Measurements from ENCODE around the gene BMP15. TPM values are rescaled to one million over a fixed set of nuclear protein-coding genes. Genes with fewer than 3 reads are reported as not detected.

BMP15 gene
- total and polyA plus RNA-seq, 3 experiments from 2014 or later, result not detected

GRCh38 chrX:50942471-50942870 lies 31.9 kb downstream of the BMP15 start:
- no peaks in the 10 kb centered on the region for H3K9me3 Mint-ChIP-seq
- CTCF ChIA-PET, result no interaction called here
- POLR2A ChIA-PET, result no interaction called here
- Histone ChIP-seq H3K4me1 (ENCODE audit: insufficient read depth, low read length) (no peaks in the 10 kb centered on the region), H3K4me3 (ENCODE audit: low read length) (no peak overlapping the region), H3K27ac (ENCODE audit: low read depth, low read length) (no peak overlapping the region), H3K9me3 (ENCODE audit: low read length) (no peaks in the 10 kb centered on the region), H3K27me3 (ENCODE audit: insufficient read depth, low read length, poor library complexity, severe bottlenecking) (no peaks in the 10 kb centered on the region), H3K36me3 (ENCODE audit: insufficient read depth, low read length) (no peaks in the 10 kb centered on the region)
- DNase-seq, result no peak
- H3K27me3 Mint-ChIP-seq, result peaks cover 7 to 11% of the 10 kb centered on the region in 2 donors
- H3K4me1 Mint-ChIP-seq, result no peaks in the 10 kb centered on the region
- no peak overlapping the region for H3K4me3 Mint-ChIP-seq
- H3K27ac Mint-ChIP-seq, result no peak overlapping the region
- H3K36me3 Mint-ChIP-seq, result no peaks in the 10 kb centered on the region

DNA sequence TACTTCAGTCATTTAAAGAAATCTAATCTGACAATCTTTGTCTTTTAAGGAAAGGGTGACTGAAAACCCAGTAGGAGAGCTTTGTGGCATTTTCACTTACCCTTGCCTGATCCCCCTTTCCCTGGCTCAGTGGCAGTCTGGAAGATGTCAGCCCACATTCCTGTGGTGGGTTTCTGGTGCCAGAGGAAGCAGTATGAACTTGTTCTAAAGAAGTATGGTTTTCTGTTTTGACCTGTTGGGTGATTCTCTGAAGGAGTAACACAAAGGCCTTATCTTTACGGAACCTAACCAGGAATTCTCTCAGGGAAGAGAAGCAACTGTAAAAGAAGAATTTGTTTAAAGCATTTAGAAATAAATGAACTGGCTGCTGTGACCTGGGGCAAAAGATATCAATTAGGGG lies 41.9 kb downstream of the BMP15 start:
- H3K9me3 Mint-ChIP-seq, result peaks cover 0 to 4% (median 2%) of the 10 kb centered on the region in 5 donors
- Histone ChIP-seq H3K36me3 (ENCODE audit: insufficient read depth, low read length) (no peaks in the 10 kb centered on the region), H3K9me3 (ENCODE audit: low read length) (no peaks in the 10 kb centered on the region), H3K27ac (ENCODE audit: low read depth, low read length) (no peak overlapping the region), H3K4me3 (ENCODE audit: low read length) (no peak overlapping the region), H3K4me1 (ENCODE audit: insufficient read depth, low read length) (no peaks in the 10 kb centered on the region), H3K27me3 (ENCODE audit: insufficient read depth, low read length, poor library complexity, severe bottlenecking) (no peaks in the 10 kb centered on the region)
- H3K4me3 Mint-ChIP-seq, result no peak overlapping the region
- DNase-seq, result no peak
- H3K36me3 Mint-ChIP-seq, result no peaks in the 10 kb centered on the region
- ChIA-PET CTCF (no interaction called here), POLR2A (no interaction called here)
- peaks cover 11 to 20% of the 10 kb centered on the region in 2 donors for H3K27me3 Mint-ChIP-seq
- H3K27ac Mint-ChIP-seq, result no peak overlapping the region
- H3K4me1 Mint-ChIP-seq, result no peaks in the 10 kb centered on the region

GRCh38 chrX:50953832-50954231 lies 43.3 kb downstream of the BMP15 start:
- Mint-ChIP-seq H3K4me3 (no peak overlapping the region), H3K27ac (no peak overlapping the region), H3K27me3 (peaks cover 8 to 20% of the 10 kb centered on the region in 2 donors), H3K36me3 (no peaks in the 10 kb centered on the region), H3K9me3 (peaks cover 0 to 4% (median 2%) of the 10 kb centered on the region in 5 donors), H3K4me1 (peaks cover 0 to 5% (median 0%) of the 10 kb centered on the region in 3 donors)
- POLR2A ChIA-PET, result no interaction called here
- no peak overlapping the region for H3K27ac ChIP-seq (ENCODE audit: low read depth, low read length)
- CTCF ChIA-PET, result no interaction called here
- no peaks in the 10 kb centered on the region for H3K27me3 ChIP-seq (ENCODE audit: insufficient read depth, low read length, poor library complexity, severe bottlenecking)
- H3K4me1 ChIP-seq (ENCODE audit: insufficient read depth, low read length), result no peaks in the 10 kb centered on the region
- DNase-seq, result no peak
- H3K9me3 ChIP-seq (ENCODE audit: low read length), result no peaks in the 10 kb centered on the region
- H3K36me3 ChIP-seq (ENCODE audit: insufficient read depth, low read length), result no peaks in the 10 kb centered on the region
- no peak overlapping the region for H3K4me3 ChIP-seq (ENCODE audit: low read length)

GRCh38 chrX:50962156-50962555 lies 51.6 kb downstream of the BMP15 start:
- ChIA-PET CTCF (no interaction called here), POLR2A (no interaction called here)
- DNase-seq, result no peak
- H3K27ac ChIP-seq (ENCODE audit: low read depth, low read length), result no peak overlapping the region
- Mint-ChIP-seq H3K9me3 (no peaks in the 10 kb centered on the region), H3K27me3 (peaks cover 1 to 4% of the 10 kb centered on the region in 2 donors), H3K27ac (no peak overlapping the region), H3K4me3 (no peak overlapping the region), H3K36me3 (no peaks in the 10 kb centered on the region), H3K4me1 (peaks cover 0 to 5% (median 0%) of the 10 kb centered on the region in 3 donors)
- H3K4me1 ChIP-seq (ENCODE audit: insufficient read depth, low read length), result no peaks in the 10 kb centered on the region
- H3K4me3 ChIP-seq (ENCODE audit: low read length), result no peak overlapping the region
- no peaks in the 10 kb centered on the region for H3K9me3 ChIP-seq (ENCODE audit: low read length)
- H3K27me3 ChIP-seq (ENCODE audit: insufficient read depth, low read length, poor library complexity, severe bottlenecking), result no peaks in the 10 kb centered on the region
- H3K36me3 ChIP-seq (ENCODE audit: insufficient read depth, low read length), result no peaks in the 10 kb centered on the region

DNA sequence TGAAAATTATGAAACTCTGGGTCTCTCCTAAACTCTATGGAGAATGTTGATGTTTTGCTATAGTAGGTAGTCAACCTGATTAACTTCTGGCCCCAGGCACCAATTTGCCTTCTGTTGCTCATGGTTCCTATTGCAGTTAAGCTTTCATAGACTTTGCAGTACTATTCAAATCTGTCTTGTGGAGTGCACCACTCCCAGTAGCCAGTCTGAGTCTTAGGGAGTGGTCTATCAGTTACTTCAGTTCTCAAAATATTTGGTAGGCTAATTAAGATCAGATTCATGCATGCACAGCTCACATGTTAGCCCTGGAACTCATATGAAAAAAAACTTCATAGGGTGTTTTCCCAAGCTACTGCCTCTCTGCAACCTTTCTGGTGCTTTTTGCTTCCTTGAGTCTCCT lies 53.3 kb downstream of the BMP15 start:
- H3K4me3 Mint-ChIP-seq, result no peak overlapping the region
- no peak for DNase-seq
- H3K4me1 ChIP-seq (ENCODE audit: insufficient read depth, low read length), result no peaks in the 10 kb centered on the region
- no peak overlapping the region for H3K4me3 ChIP-seq (ENCODE audit: low read length)
- peaks cover 1 to 4% of the 10 kb centered on the region in 2 donors for H3K27me3 Mint-ChIP-seq
- no peaks in the 10 kb centered on the region for H3K9me3 ChIP-seq (ENCODE audit: low read length)
- ChIA-PET POLR2A (no interaction called here), CTCF (no interaction called here)
- H3K27ac Mint-ChIP-seq, result no peak overlapping the region
- H3K36me3 Mint-ChIP-seq, result no peaks in the 10 kb centered on the region
- H3K36me3 ChIP-seq (ENCODE audit: insufficient read depth, low read length), result no peaks in the 10 kb centered on the region
- H3K27me3 ChIP-seq (ENCODE audit: insufficient read depth, low read length, poor library complexity, severe bottlenecking), result no peaks in the 10 kb centered on the region
- no peaks in the 10 kb centered on the region for H3K9me3 Mint-ChIP-seq
- H3K4me1 Mint-ChIP-seq, result no peaks in the 10 kb centered on the region
- H3K27ac ChIP-seq (ENCODE audit: low read depth, low read length), result no peak overlapping the region

Other genes with a start within 250 kb of the BMP15 start
- gene SHROOM4, start 96.5 kb upstream of the BMP15 start, total RNA-seq, result not detected
- not detected for gene SHROOM4, start 96.5 kb upstream of the BMP15 start, polyA plus RNA-seq